Inferior parietal cortex (tissue), 1 donor: ENCODE measurements around the gene EXD1.
"Not testable (repeated sequence)": the region's sequence is repeated elsewhere in the genome, so short reads cannot be mapped to it uniquely, and the experiment has no call there.

Experiments used
- DNase-seq: peaks from one replicate; pipeline ENCODE4 v3.0.0-alpha.2; 2016; ENCODE audit errors: extremely low spot score

The EXD1 gene

GRCh38 chr15:41230650-41231421 is at the start of gene EXD1, which contains the start of gene CHP1:
Gene EXD1, minus strand, starts transcription at chr15:41230757. Its CDS starts 4,182 bp downstream, at chr15:41226575.
Gene CHP1, plus strand, starts transcription at chr15:41231268. Its CDS starts 115 bp downstream, at chr15:41231383.
- peak; percentile 95 for DNase-seq

- DNase-seq, result no peak
Measured at GRCh38 chr15:41279535-41280283, 49.2 kb upstream of the EXD1 start.

GRCh38 chr15:41278319-41278718 is 47.8 kb upstream of the EXD1 start:
- DNase-seq, result no peak

GRCh38 chr15:41276831-41277230 is 46.3 kb upstream of the EXD1 start:
- no peak for DNase-seq

GRCh38 chr15:41269887-41270286 is 39.3 kb upstream of the EXD1 start:
- DNase-seq, result no peak

GRCh38 chr15:41263891-41264351 is 33.4 kb upstream of the EXD1 start:
- DNase-seq, result no peak

- DNase-seq, result no peak
Measured at GRCh38 chr15:41262571-41262970, 32.0 kb upstream of the EXD1 start.

- DNase-seq, result not testable (repeated sequence)
Measured at GRCh38 chr15:41260924-41261323, 30.4 kb upstream of the EXD1 start.

GRCh38 chr15:41259546-41260189 is 29.1 kb upstream of the EXD1 start:
- no peak for DNase-seq

- no peak for DNase-seq
Measured at GRCh38 chr15:41258750-41259471, 28.4 kb upstream of the EXD1 start.

- DNase-seq, result no peak
Measured at GRCh38 chr15:41256577-41257038, 26.1 kb upstream of the EXD1 start.

- DNase-seq, result no peak
Measured at GRCh38 chr15:41256103-41256502, 25.5 kb upstream of the EXD1 start.

- no peak for DNase-seq
Measured at GRCh38 chr15:41254560-41254959, 24.0 kb upstream of the EXD1 start.

- no peak for DNase-seq
Measured at GRCh38 chr15:41251411-41251810, 20.9 kb upstream of the EXD1 start.

- DNase-seq, result not testable (repeated sequence)
Measured at GRCh38 chr15:41250745-41251144, 20.2 kb upstream of the EXD1 start.

GRCh38 chr15:41241221-41241964 is 10.8 kb upstream of the EXD1 start:
- DNase-seq, result peak; percentile 26

GRCh38 chr15:41238100-41238499 is 7.5 kb upstream of the EXD1 start:
- no peak for DNase-seq

- no peak for DNase-seq
Measured at GRCh38 chr15:41235929-41236328, 5.4 kb upstream of the EXD1 start.

GRCh38 chr15:41235228-41235627 is 4.7 kb upstream of the EXD1 start:
- not testable (repeated sequence) for DNase-seq

GRCh38 chr15:41233367-41233771 is 2.8 kb upstream of the EXD1 start:
- peak; percentile 64 for DNase-seq
